Tibial nerve (tissue), 3 donors: ENCODE results near the gene PCED1B.

Experiments
- EP300 ChIP-seq, 2 donors: sonication (generic); formaldehyde crosslinking; IDR thresholded peaks; one replicate each; pipeline ENCODE4 v1.6.1; 2017; ENCODE audit warnings: antibody characterized with exemption in 2 of 2, mild to moderate bottlenecking in 1 of 2
- POLR2A ChIP-seq, 2 donors: fragments of 450-650 bp; IDR thresholded peaks; one replicate each; pipeline ENCODE4 v1.6.1; 2017; ENCODE audit warnings: antibody characterized with exemption in 2 of 2, mild to moderate bottlenecking in 2 of 2, moderate library complexity in 2 of 2

DNA sequence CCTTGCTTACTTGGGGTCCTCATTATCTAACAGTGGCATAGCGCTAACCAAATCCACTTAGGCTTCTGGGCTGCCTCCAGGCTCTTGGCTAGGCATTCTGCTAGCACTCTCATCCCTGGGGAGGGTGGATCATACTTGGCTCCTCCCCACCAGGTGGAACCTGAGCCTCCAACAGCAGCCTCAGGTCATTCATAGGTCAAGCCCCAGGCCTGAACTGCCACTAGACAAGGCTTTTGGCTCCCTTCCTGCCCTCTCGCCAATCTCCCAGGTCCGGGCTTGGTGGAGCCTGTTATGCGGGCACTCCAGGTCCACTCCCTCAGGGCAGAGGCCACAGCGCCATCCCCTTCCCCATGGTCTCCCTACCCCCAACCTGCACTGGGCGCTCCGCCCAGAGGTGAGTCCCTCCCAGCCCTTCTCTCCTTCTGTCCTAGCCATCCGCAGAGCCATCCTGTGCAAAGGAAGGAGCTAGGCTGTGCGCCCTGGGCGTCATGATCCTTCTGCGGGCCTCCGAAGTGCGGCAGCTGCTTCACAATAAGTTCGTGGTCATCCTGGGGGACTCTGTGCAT lies 155.2 kb downstream of the PCED1B start:
- TF ChIP-seq EP300 (IDR thresholded peaks at IDR 0.05) (no peak), POLR2A (IDR thresholded peaks at IDR 0.05) (no peak)
